CD4-positive, alpha-beta T cell treated with Interleukin-17A for 1 hour (primary cell): ENCODE measurements around the gene BCAR1.

Experiments used
- DNase-seq: peaks from one replicate; pipeline ENCODE4 v3.0.0-alpha.2; 2020

The BCAR1 gene

GRCh38 chr16:75198135-75198600, 53.3 kb downstream of the BCAR1 start:
- DNase-seq: no peak

GRCh38 chr16:75197522-75198134, 53.8 kb downstream of the BCAR1 start:
- DNase-seq: no peak

- DNase-seq: no peak
Measured at GRCh38 chr16:75196836-75197235, 54.6 kb downstream of the BCAR1 start.

- DNase-seq: no peak
Measured at GRCh38 chr16:75195811-75196790, 55.3 kb downstream of the BCAR1 start.

- no peak for DNase-seq
Measured at GRCh38 chr16:75193730-75194444, 57.5 kb downstream of the BCAR1 start.

GRCh38 chr16:75193265-75193650, 58.2 kb downstream of the BCAR1 start:
- no peak for DNase-seq

GRCh38 chr16:75192606-75193264, 58.7 kb downstream of the BCAR1 start:
- DNase-seq: no peak

GRCh38 chr16:75189638-75190245, 61.7 kb downstream of the BCAR1 start:
- no peak for DNase-seq

- DNase-seq: no peak
Measured at GRCh38 chr16:75188832-75189477, 62.5 kb downstream of the BCAR1 start.

- no peak for DNase-seq
Measured at GRCh38 chr16:75181630-75182029, 69.8 kb downstream of the BCAR1 start.

GRCh38 chr16:75179208-75179607, 72.2 kb downstream of the BCAR1 start:
- no peak for DNase-seq
